ENCODE measurements around the gene IMMT. TPM values are rescaled to one million over a fixed set of nuclear protein-coding genes. Genes with fewer than 3 reads are reported as not detected.

The IMMT gene
- polyA plus RNA-seq, 1 donor (not counting 4 experiments of a cell fraction or from before 2014, with no cell fraction given): 91.5 TPM

DNA sequence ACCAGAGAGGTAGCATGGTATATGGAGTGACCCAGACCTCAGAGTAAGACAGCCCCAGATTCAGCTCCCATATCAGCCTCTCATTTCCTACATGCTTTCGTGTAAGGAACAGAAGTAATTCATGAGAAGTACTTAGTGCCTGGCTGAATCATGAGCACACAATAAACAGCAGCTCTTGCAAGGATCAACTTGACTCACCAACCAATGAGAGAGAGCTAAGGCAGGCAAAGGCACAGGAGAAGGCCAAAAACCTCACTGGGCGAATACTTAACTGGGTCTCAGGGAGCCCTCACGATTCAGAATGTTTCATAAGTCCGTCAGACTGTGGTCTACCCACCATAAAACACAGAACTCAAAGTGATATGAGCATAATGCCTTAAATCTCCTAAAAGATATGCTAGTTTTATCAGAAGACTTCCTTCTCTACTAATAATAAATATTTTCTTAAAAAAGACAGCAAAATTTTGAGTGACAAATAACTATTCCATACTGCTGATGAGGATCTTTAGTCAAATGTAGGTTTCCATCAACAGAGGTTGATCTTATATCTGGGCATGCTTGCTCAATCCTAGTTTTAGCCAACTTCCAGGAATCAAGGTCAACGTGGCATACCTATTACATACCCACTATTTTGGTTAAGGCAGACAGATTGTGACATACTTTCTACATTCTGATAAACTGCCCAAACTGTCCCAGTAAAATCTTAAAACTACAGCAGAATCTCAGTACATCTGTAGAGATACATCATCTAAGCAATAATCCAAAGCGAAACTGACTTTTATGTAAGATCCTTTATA is 34.9 kb downstream of the IMMT start:
- Histone ChIP-seq H3K36me3 (ENCODE audit: control insufficient read depth in 2 of 2, extremely low read depth in 1 of 2, insufficient read depth in 2 of 2, low read length in 2 of 2) (peaks cover 0 to 17% of the 10 kb centered on the region in 2 experiments), H3K79me2 (ENCODE audit: control insufficient read depth, insufficient read depth, low read length) (no peaks in the 10 kb centered on the region), H3K9ac (ENCODE audit: control insufficient read depth, extremely low read depth, insufficient read depth, low read length) (no peak overlapping the region), H3K4me2 (ENCODE audit: control insufficient read depth, extremely low read depth, insufficient read depth, low read depth, low read length) (no peak overlapping the region), H3K9me3 (ENCODE audit: control insufficient read depth, low read depth, low read length) (no peaks in the 10 kb centered on the region), H3K27ac (ENCODE audit: control insufficient read depth, insufficient read depth, low read length) (no peak overlapping the region), H3K9me1 (ENCODE audit: control insufficient read depth, extremely low read depth, insufficient read depth, low read length) (no peaks in the 10 kb centered on the region), H4K20me1 (ENCODE audit: control insufficient read depth, extremely low read depth, insufficient read depth, low read length) (no peaks in the 10 kb centered on the region), H2AFZ (ENCODE audit: control insufficient read depth, low read length) (no peak overlapping the region), H3K4me3 (ENCODE audit: control insufficient read depth in 2 of 3, extremely low read depth in 1 of 3, insufficient read depth in 2 of 3, low read depth in 1 of 3, low read length in 3 of 3) (no peak overlapping the region), H3K4me1 (ENCODE audit: control insufficient read depth, extremely low read depth, insufficient read depth, low read length) (no peaks in the 10 kb centered on the region), H3K27me3 (ENCODE audit: control insufficient read depth, extremely low read depth, insufficient read depth, low read length) (no peaks in the 10 kb centered on the region)
- dilution Hi-C loops (cut with MboI; ENCODE audit: extremely low pct_ligation_motif_present, low sequenced_read_pairs): no loop called here
- TF ChIP-seq, protein P1, sequence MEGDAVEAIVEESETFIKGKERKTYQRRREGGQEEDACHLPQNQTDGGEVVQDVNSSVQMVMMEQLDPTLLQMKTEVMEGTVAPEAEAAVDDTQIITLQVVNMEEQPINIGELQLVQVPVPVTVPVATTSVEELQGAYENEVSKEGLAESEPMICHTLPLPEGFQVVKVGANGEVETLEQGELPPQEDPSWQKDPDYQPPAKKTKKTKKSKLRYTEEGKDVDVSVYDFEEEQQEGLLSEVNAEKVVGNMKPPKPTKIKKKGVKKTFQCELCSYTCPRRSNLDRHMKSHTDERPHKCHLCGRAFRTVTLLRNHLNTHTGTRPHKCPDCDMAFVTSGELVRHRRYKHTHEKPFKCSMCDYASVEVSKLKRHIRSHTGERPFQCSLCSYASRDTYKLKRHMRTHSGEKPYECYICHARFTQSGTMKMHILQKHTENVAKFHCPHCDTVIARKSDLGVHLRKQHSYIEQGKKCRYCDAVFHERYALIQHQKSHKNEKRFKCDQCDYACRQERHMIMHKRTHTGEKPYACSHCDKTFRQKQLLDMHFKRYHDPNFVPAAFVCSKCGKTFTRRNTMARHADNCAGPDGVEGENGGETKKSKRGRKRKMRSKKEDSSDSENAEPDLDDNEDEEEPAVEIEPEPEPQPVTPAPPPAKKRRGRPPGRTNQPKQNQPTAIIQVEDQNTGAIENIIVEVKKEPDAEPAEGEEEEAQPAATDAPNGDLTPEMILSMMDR (optimal IDR thresholded peaks at IDR 0.05 in 1 of 3, IDR thresholded peaks at IDR 0.05 in 1 of 3, conservative IDR thresholded peaks at IDR 0.05 in 1 of 3; ENCODE audit: extremely low read depth in 1 of 3, insufficient read depth in 2 of 3, low read length in 3 of 3): no peak
- no peak for TF ChIP-seq EZH2 (IDR thresholded peaks at IDR 0.05; ENCODE audit: low read length)
- DNase-seq (ENCODE audit: low read depth, low spot score): no peak
- FAIRE-seq: no peak

DNA sequence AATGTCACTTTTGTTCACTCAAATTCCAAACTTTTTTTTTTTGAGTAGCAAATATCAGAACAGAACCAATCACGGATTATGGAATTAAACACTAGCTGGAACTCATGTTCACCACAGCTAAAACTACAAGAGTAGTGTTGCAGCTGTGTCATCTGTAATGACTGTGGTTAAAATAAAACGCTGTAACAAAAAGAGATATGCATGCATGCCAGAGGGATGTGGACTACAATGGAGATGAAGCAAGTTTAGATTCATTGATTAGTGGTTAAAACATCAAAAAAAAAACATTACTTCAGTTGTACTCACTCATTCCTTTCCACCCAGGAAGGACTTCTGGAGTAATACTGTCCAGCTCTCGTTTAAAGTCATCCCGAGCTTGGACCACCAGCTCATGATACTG is 37.0 kb downstream of the IMMT start:
- Histone ChIP-seq H3K36me3 (ENCODE audit: control insufficient read depth in 2 of 2, extremely low read depth in 1 of 2, insufficient read depth in 2 of 2, low read length in 2 of 2) (peaks cover 0 to 18% of the 10 kb centered on the region in 2 experiments), H3K9ac (ENCODE audit: control insufficient read depth, extremely low read depth, insufficient read depth, low read length) (no peak overlapping the region), H3K9me3 (ENCODE audit: control insufficient read depth, low read depth, low read length) (no peaks in the 10 kb centered on the region), H4K20me1 (ENCODE audit: control insufficient read depth, extremely low read depth, insufficient read depth, low read length) (no peaks in the 10 kb centered on the region), H3K4me3 (ENCODE audit: control insufficient read depth in 2 of 3, extremely low read depth in 1 of 3, insufficient read depth in 2 of 3, low read depth in 1 of 3, low read length in 3 of 3) (no peak overlapping the region), H3K27me3 (ENCODE audit: control insufficient read depth, extremely low read depth, insufficient read depth, low read length) (no peaks in the 10 kb centered on the region), H3K79me2 (ENCODE audit: control insufficient read depth, insufficient read depth, low read length) (no peaks in the 10 kb centered on the region), H3K4me1 (ENCODE audit: control insufficient read depth, extremely low read depth, insufficient read depth, low read length) (no peaks in the 10 kb centered on the region), H3K4me2 (ENCODE audit: control insufficient read depth, extremely low read depth, insufficient read depth, low read depth, low read length) (no peak overlapping the region), H3K27ac (ENCODE audit: control insufficient read depth, insufficient read depth, low read length) (no peak overlapping the region), H2AFZ (ENCODE audit: control insufficient read depth, low read length) (no peak overlapping the region), H3K9me1 (ENCODE audit: control insufficient read depth, extremely low read depth, insufficient read depth, low read length) (no peaks in the 10 kb centered on the region)
- TF ChIP-seq, protein P1 (optimal IDR thresholded peaks at IDR 0.05 in 1 of 3, IDR thresholded peaks at IDR 0.05 in 1 of 3, conservative IDR thresholded peaks at IDR 0.05 in 1 of 3; ENCODE audit: extremely low read depth in 1 of 3, insufficient read depth in 2 of 3, low read length in 3 of 3): no peak
- no peak for TF ChIP-seq EZH2 (IDR thresholded peaks at IDR 0.05; ENCODE audit: low read length)
- dilution Hi-C loops (cut with MboI; ENCODE audit: extremely low pct_ligation_motif_present, low sequenced_read_pairs): no loop called here
- FAIRE-seq (no peak), DNase-seq (ENCODE audit: low read depth, low spot score) (no peak)
